ENCODE measurements around the gene RSPH1. TPM values are rescaled to one million over a fixed set of nuclear protein-coding genes. Genes with fewer than 3 reads are reported as not detected.

The RSPH1 gene
- total RNA-seq, 2 experiments from 2014 or later, result 0.38 to 0.53 TPM

GRCh38 chr21:42492201-42492600 lies 3.8 kb downstream of the RSPH1 start:
- POLR2A ChIA-PET, result no interaction called here
- peaks cover 21% of the 10 kb centered on the region for H3K4me1 Mint-ChIP-seq (ENCODE audit: low read depth)
- CTCF ChIA-PET, result no interaction called here
- no peak overlapping the region for H3K27ac Mint-ChIP-seq
- intact Hi-C loops (cut with micrococcal nuclease), result no loop called here
- H3K9me3 Mint-ChIP-seq, result no peaks in the 10 kb centered on the region
- no peak overlapping the region for H3K4me3 Mint-ChIP-seq
- no peak for DNase-seq
- no peaks in the 10 kb centered on the region for H3K36me3 Mint-ChIP-seq
- peaks cover 15% of the 10 kb centered on the region for H3K27me3 Mint-ChIP-seq

- CTCF ChIA-PET, result no interaction called here
- H3K27me3 Mint-ChIP-seq, result peaks cover 19% of the 10 kb centered on the region
- intact Hi-C loops (cut with micrococcal nuclease), result no loop called here
Observed at GRCh38 chr21:42491328-42491727, 4.7 kb downstream of the RSPH1 start.

GRCh38 chr21:42490720-42491119 lies 5.3 kb downstream of the RSPH1 start:
- H3K36me3 Mint-ChIP-seq, result no peaks in the 10 kb centered on the region
- intact Hi-C loops (cut with micrococcal nuclease), result no loop called here
- no peak for DNase-seq

More at GRCh38 chr21:42491328-42491727, 4.7 kb downstream of the RSPH1 start:
- Mint-ChIP-seq H3K27ac (no peak overlapping the region), H3K4me1 (ENCODE audit: low read depth) (peaks cover 14% of the 10 kb centered on the region), H3K4me3 (no peak overlapping the region), H3K9me3 (no peaks in the 10 kb centered on the region), H3K36me3 (no peaks in the 10 kb centered on the region)
- no peak for DNase-seq
- POLR2A ChIA-PET, result no interaction called here

GRCh38 chr21:42489991-42490390 lies 6.0 kb downstream of the RSPH1 start:
- peaks cover 5% of the 10 kb centered on the region for H3K4me1 Mint-ChIP-seq (ENCODE audit: low read depth)
- DNase-seq, result no peak
- H3K27me3 Mint-ChIP-seq, result peaks cover 18% of the 10 kb centered on the region
- no peaks in the 10 kb centered on the region for H3K9me3 Mint-ChIP-seq
- CTCF ChIA-PET, result no interaction called here
- no peak overlapping the region for H3K27ac Mint-ChIP-seq
- intact Hi-C loops (cut with micrococcal nuclease), result no loop called here
- H3K4me3 Mint-ChIP-seq, result no peak overlapping the region
- no peaks in the 10 kb centered on the region for H3K36me3 Mint-ChIP-seq
- POLR2A ChIA-PET, result no interaction called here

More at GRCh38 chr21:42490720-42491119, 5.3 kb downstream of the RSPH1 start:
- peaks cover 18% of the 10 kb centered on the region for H3K27me3 Mint-ChIP-seq
- H3K9me3 Mint-ChIP-seq, result no peaks in the 10 kb centered on the region
- no peak overlapping the region for H3K4me3 Mint-ChIP-seq
- no peak overlapping the region for H3K27ac Mint-ChIP-seq
- ChIA-PET CTCF (no interaction called here), POLR2A (no interaction called here)
- H3K4me1 Mint-ChIP-seq (ENCODE audit: low read depth), result peaks cover 10% of the 10 kb centered on the region

- ChIA-PET CTCF (no interaction called here), POLR2A (no interaction called here)
- intact Hi-C loops (cut with micrococcal nuclease), result no loop called here
- no peak for DNase-seq
- Mint-ChIP-seq H3K27me3 (peaks cover 18% of the 10 kb centered on the region), H3K9me3 (no peaks in the 10 kb centered on the region), H3K36me3 (no peaks in the 10 kb centered on the region), H3K4me1 (ENCODE audit: low read depth) (peaks cover 5% of the 10 kb centered on the region), H3K4me3 (no peak overlapping the region), H3K27ac (no peak overlapping the region)
Observed at GRCh38 chr21:42489006-42489563, 6.9 kb downstream of the RSPH1 start.

- ChIA-PET POLR2A (no interaction called here), CTCF (no interaction called here)
- H3K9me3 Mint-ChIP-seq, result no peaks in the 10 kb centered on the region
- no peaks in the 10 kb centered on the region for H3K4me1 Mint-ChIP-seq (ENCODE audit: low read depth)
- peaks cover 21% of the 10 kb centered on the region for H3K27me3 Mint-ChIP-seq
- no peak overlapping the region for H3K27ac Mint-ChIP-seq
- no peaks in the 10 kb centered on the region for H3K36me3 Mint-ChIP-seq
- intact Hi-C loops (cut with micrococcal nuclease), result no loop called here
- no peak overlapping the region for H3K4me3 Mint-ChIP-seq
- no peak for DNase-seq
Observed at GRCh38 chr21:42486531-42486930, 9.5 kb downstream of the RSPH1 start.

- ChIA-PET POLR2A (no interaction called here), CTCF (no interaction called here)
- no peak for DNase-seq
- Mint-ChIP-seq H3K4me1 (ENCODE audit: low read depth) (no peaks in the 10 kb centered on the region), H3K9me3 (no peaks in the 10 kb centered on the region), H3K36me3 (no peaks in the 10 kb centered on the region), H3K4me3 (no peak overlapping the region), H3K27me3 (peaks cover 21% of the 10 kb centered on the region), H3K27ac (no peak overlapping the region)
- intact Hi-C loops (cut with micrococcal nuclease), result no loop called here
Observed at GRCh38 chr21:42486072-42486471, 10.0 kb downstream of the RSPH1 start.

GRCh38 chr21:42484966-42485365 lies 11.1 kb downstream of the RSPH1 start:
- H3K4me1 Mint-ChIP-seq (ENCODE audit: low read depth), result no peaks in the 10 kb centered on the region
- no peak overlapping the region for H3K4me3 Mint-ChIP-seq
- no peaks in the 10 kb centered on the region for H3K36me3 Mint-ChIP-seq
- no peak for DNase-seq
- no peak overlapping the region for H3K27ac Mint-ChIP-seq
- POLR2A ChIA-PET, result no interaction called here
- H3K9me3 Mint-ChIP-seq, result no peaks in the 10 kb centered on the region
- CTCF ChIA-PET, result no interaction called here
- intact Hi-C loops (cut with micrococcal nuclease), result no loop called here
- peaks cover 21% of the 10 kb centered on the region for H3K27me3 Mint-ChIP-seq

GRCh38 chr21:42481169-42481568 lies 14.9 kb downstream of the RSPH1 start:
- Mint-ChIP-seq H3K4me1 (ENCODE audit: low read depth) (no peaks in the 10 kb centered on the region), H3K27ac (no peak overlapping the region), H3K9me3 (no peaks in the 10 kb centered on the region), H3K4me3 (no peak overlapping the region), H3K27me3 (peaks cover 7% of the 10 kb centered on the region), H3K36me3 (no peaks in the 10 kb centered on the region)
- POLR2A ChIA-PET, result no interaction called here
- no peak for DNase-seq
- intact Hi-C loops (cut with micrococcal nuclease), result no loop called here
- CTCF ChIA-PET, result no interaction called here

- H3K4me1 Mint-ChIP-seq (ENCODE audit: low read depth), result no peaks in the 10 kb centered on the region
- H3K36me3 Mint-ChIP-seq, result no peaks in the 10 kb centered on the region
- POLR2A ChIA-PET, result no interaction called here
- intact Hi-C loops (cut with micrococcal nuclease), result no loop called here
- CTCF ChIA-PET, result interaction anchor here (0.6 kb wide), 1 partner anchor 14 kb away, joined by 3 read pairs; no protein-coding TSS in a partner anchor
- no peak overlapping the region for H3K4me3 Mint-ChIP-seq
- peaks cover 8% of the 10 kb centered on the region for H3K27me3 Mint-ChIP-seq
- no peak for DNase-seq
- no peak overlapping the region for H3K27ac Mint-ChIP-seq
- H3K9me3 Mint-ChIP-seq, result no peaks in the 10 kb centered on the region
Observed at GRCh38 chr21:42480736-42481135, 15.3 kb downstream of the RSPH1 start.

GRCh38 chr21:42479582-42479981 lies 16.4 kb downstream of the RSPH1 start:
- no peaks in the 10 kb centered on the region for H3K9me3 Mint-ChIP-seq
- no peak overlapping the region for H3K27ac Mint-ChIP-seq
- DNase-seq, result no peak
- POLR2A ChIA-PET, result no interaction called here
- no peak overlapping the region for H3K4me3 Mint-ChIP-seq
- H3K27me3 Mint-ChIP-seq, result peaks cover 8% of the 10 kb centered on the region
- intact Hi-C loops (cut with micrococcal nuclease), result no loop called here
- H3K4me1 Mint-ChIP-seq (ENCODE audit: low read depth), result peaks cover under 1% of the 10 kb centered on the region
- CTCF ChIA-PET, result no interaction called here
- no peaks in the 10 kb centered on the region for H3K36me3 Mint-ChIP-seq

- Mint-ChIP-seq H3K9me3 (no peaks in the 10 kb centered on the region), H3K27ac (no peak overlapping the region), H3K4me3 (no peak overlapping the region), H3K27me3 (peaks cover 8% of the 10 kb centered on the region), H3K36me3 (no peaks in the 10 kb centered on the region), H3K4me1 (ENCODE audit: low read depth) (peaks cover 4% of the 10 kb centered on the region)
- ChIA-PET CTCF (interaction anchor here (1.3 kb wide), 1 partner anchor 10 kb away, joined by 6 read pairs; no protein-coding TSS in a partner anchor), POLR2A (no interaction called here)
- no peak for DNase-seq
- intact Hi-C loops (cut with micrococcal nuclease), result no loop called here
Observed at GRCh38 chr21:42478504-42478903, 17.5 kb downstream of the RSPH1 start.

GRCh38 chr21:42476388-42477331 lies 19.4 kb downstream of the RSPH1 start:
- ChIA-PET POLR2A (no interaction called here), CTCF (interaction anchor here (0.8 kb wide), 1 partner anchor 9 kb away, joined by 3 read pairs; no protein-coding TSS in a partner anchor)
- DNase-seq, result no peak

More at GRCh38 chr21:42476388-42477331, 19.4 kb downstream of the RSPH1 start:
- Mint-ChIP-seq H3K4me3 (no peak overlapping the region), H3K36me3 (no peaks in the 10 kb centered on the region), H3K27me3 (peaks cover 4% of the 10 kb centered on the region), H3K4me1 (ENCODE audit: low read depth) (peaks cover 4% of the 10 kb centered on the region), H3K27ac (no peak overlapping the region), H3K9me3 (no peaks in the 10 kb centered on the region)
- intact Hi-C loops (cut with micrococcal nuclease), result no loop called here
